Natural killer cell (primary cell): ENCODE measurements around the gene PNMA8B. TPM values are rescaled to one million over a fixed set of nuclear protein-coding genes. Genes with fewer than 3 reads are reported as not detected.

Source experiments
- ATAC-seq, 3 donors: fragments of 150-1000 bp in 2 of 3; fragments of 200-7000 bp in 1 of 3; cut with Tn5 transposase; 1 replicate in 1 of 3; 2 replicates in 2 of 3; pipeline ENCODE4 v1.10.0; 2021; ENCODE audit warnings: mild to moderate bottlenecking in 2 of 3, moderate library complexity in 2 of 3
- DNase-seq, 2 donors: peaks; one replicate each; pipeline versions ENCODE4 v3.0.0 to v3.0.0-alpha.2; 2013 to 2021; ENCODE audit warnings: mixed read lengths in 1 of 2
- H3K27ac ChIP-seq: one replicate; pipeline ENCODE4 v1.5.1; 2013; ENCODE audit warnings: mild to moderate bottlenecking, low read length
- H3K27me3 ChIP-seq: one replicate; pipeline ENCODE4 v1.6.1; 2013; ENCODE audit warnings: low read length; ENCODE audit not compliant: control insufficient read depth, insufficient read depth
- H3K36me3 ChIP-seq: one replicate; pipeline ENCODE4 v1.6.1; 2013; ENCODE audit warnings: low read length; ENCODE audit not compliant: control insufficient read depth, insufficient read depth
- H3K4me1 ChIP-seq: one replicate; pipeline ENCODE4 v1.6.1; 2013; ENCODE audit warnings: low read length; ENCODE audit not compliant: control insufficient read depth, insufficient read depth
- H3K4me3 ChIP-seq: one replicate; pipeline ENCODE4 v1.5.1; 2013; ENCODE audit warnings: low read length
- H3K9me3 ChIP-seq: one replicate; pipeline ENCODE4 v1.6.1; 2013; ENCODE audit warnings: low read length; ENCODE audit not compliant: control insufficient read depth, insufficient read depth
- H3K27ac Mint-ChIP-seq, 2 donors: one replicate each; pipeline ENCODE4 v1.8.0; 2022; ENCODE audit warnings: mild to moderate bottlenecking in 2 of 2, mixed read lengths in 2 of 2, moderate library complexity in 1 of 2
- H3K27me3 Mint-ChIP-seq, 2 donors: one replicate each; pipeline ENCODE4 v1.8.0; 2022; ENCODE audit warnings: low read depth in 2 of 2, mixed read lengths in 2 of 2
- H3K36me3 Mint-ChIP-seq: one replicate; pipeline ENCODE4 v1.8.0; 2022; ENCODE audit warnings: mixed read lengths
- H3K4me1 Mint-ChIP-seq, 2 donors: one replicate each; pipeline ENCODE4 v1.8.0; 2022; ENCODE audit warnings: mixed read lengths in 2 of 2
- H3K4me3 Mint-ChIP-seq: one replicate; pipeline ENCODE4 v1.8.0; 2022; ENCODE audit warnings: mild to moderate bottlenecking, moderate library complexity, mixed read lengths
- H3K9me3 Mint-ChIP-seq, 2 donors: one replicate each; pipeline ENCODE4 v1.8.0; 2022; ENCODE audit warnings: mixed read lengths in 2 of 2
- WGBS: methylation state at CpG from one replicate; pipeline ENCODE4 v1.1.7; 2013; ENCODE audit warnings: missing lambda C conversion rate; ENCODE audit not compliant: insufficient coverage; 5-methylcytosine and 5-hydroxymethylcytosine counted together
- intact Hi-C: fragments of 100-400 bp; cut with micrococcal nuclease; formaldehyde crosslinking; loops from one replicate; pipeline ENCODE4 v1.14.2; 2022
- total RNA-seq, 4 donors: library from RNA; stranded (reverse); fragments of 120-200 nt in 1 of 4; gene quantifications; one replicate each; pipeline versions ENCODE4 v1.2.3 to v1.2.4, GENCODE V29; 2013 to 2022
- TF ChIP-seq, protein P1 (sequence below): fragments of 200-600 bp; IDR thresholded peaks from one replicate; pipeline ENCODE4 v1.8.0; 2022; ENCODE audit warnings: antibody characterized with exemption

The PNMA8B gene
- total RNA-seq, 3 donors from 2014 or later (not counting 1 experiment from before 2014, with no cell fraction given), result 0.08 to 0.09 TPM; not detected in 1

DNA sequence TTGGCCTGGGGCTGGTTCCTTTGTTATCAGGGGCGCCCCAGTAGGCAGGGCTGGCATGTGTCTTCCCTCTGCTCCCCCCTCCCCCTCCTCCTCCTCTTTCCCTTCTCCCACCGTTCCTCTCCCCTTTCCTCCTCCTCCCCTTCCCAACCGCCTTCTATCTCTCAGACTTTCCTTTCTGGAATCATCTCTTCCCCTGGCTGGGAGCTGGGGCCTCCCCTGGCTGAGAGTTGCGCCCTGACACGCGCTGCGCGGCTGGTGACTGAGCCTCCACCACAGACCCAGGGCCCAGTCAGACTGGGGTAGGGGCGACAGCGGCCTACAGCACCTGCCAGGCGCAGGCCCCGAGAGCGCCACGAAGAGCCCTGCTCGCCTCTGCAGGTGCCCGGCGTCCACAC, 2.8 kb downstream of the PNMA8B start:
- H3K27me3 ChIP-seq, result peaks cover 57% of the 10 kb centered on the region
- Mint-ChIP-seq H3K9me3 (no peaks in the 10 kb centered on the region), H3K36me3 (no peaks in the 10 kb centered on the region), H3K27me3 (peaks cover 47 to 54% of the 10 kb centered on the region in 2 donors), H3K4me1 (peaks cover 0 to 20% of the 10 kb centered on the region in 2 donors), H3K4me3 (no peak overlapping the region), H3K27ac (no peak overlapping the region)
- no peaks in the 10 kb centered on the region for H3K9me3 ChIP-seq
- no peak overlapping the region for H3K4me3 ChIP-seq
- DNase-seq, result no peak
- no peak overlapping the region for H3K27ac ChIP-seq
- no peak for ATAC-seq
- TF ChIP-seq, protein P1, sequence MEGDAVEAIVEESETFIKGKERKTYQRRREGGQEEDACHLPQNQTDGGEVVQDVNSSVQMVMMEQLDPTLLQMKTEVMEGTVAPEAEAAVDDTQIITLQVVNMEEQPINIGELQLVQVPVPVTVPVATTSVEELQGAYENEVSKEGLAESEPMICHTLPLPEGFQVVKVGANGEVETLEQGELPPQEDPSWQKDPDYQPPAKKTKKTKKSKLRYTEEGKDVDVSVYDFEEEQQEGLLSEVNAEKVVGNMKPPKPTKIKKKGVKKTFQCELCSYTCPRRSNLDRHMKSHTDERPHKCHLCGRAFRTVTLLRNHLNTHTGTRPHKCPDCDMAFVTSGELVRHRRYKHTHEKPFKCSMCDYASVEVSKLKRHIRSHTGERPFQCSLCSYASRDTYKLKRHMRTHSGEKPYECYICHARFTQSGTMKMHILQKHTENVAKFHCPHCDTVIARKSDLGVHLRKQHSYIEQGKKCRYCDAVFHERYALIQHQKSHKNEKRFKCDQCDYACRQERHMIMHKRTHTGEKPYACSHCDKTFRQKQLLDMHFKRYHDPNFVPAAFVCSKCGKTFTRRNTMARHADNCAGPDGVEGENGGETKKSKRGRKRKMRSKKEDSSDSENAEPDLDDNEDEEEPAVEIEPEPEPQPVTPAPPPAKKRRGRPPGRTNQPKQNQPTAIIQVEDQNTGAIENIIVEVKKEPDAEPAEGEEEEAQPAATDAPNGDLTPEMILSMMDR, result no peak
- intact Hi-C loops, result no loop called here
- peaks cover 13% of the 10 kb centered on the region for H3K4me1 ChIP-seq
- H3K36me3 ChIP-seq, result no peaks in the 10 kb centered on the region
- 4% methylated on average over 17 of the region's 17 CpGs for WGBS

DNA sequence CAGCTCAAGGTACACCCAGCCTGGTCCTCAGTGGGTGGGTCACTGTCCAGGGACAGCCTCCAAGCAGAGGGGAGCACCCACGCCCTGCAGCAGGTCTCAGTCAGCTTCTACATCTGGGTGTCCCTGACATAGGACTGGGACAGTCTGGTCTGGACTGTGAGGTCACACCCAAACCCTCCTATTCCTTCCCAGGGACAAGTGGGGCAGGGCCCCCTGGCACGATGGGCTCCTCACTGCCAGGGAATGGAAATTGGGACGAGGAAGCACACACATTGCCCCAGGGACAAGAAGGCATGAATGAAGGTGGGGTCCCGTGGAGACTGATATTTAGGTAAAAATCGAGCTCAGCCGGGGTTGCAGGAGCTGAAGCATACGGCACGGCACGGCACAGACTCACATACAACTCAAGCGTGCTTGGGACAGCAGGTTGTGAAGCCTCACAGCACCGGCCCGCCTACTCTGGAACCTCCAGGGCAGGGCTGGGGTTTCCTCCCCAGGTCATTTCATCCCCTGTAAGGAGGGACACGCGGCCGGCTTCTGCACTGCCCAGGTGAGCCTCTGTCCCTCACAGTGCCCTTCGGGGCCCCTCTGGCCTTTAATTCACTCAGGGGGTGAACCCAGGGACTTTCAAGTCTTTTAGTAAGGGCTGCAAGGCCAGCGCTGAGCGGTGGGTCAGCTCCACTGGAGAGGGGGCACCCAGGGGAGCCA, 3.5 kb downstream of the PNMA8B start:
- no peaks in the 10 kb centered on the region for H3K9me3 ChIP-seq
- H3K4me1 ChIP-seq, result peaks cover 19% of the 10 kb centered on the region
- no peaks in the 10 kb centered on the region for H3K36me3 ChIP-seq
- H3K36me3 Mint-ChIP-seq, result no peaks in the 10 kb centered on the region
- ATAC-seq, result no peak
- DNase-seq, result no peak
- H3K9me3 Mint-ChIP-seq, result no peaks in the 10 kb centered on the region
- H3K27me3 Mint-ChIP-seq, result peaks cover 54 to 56% of the 10 kb centered on the region in 2 donors
- no peak overlapping the region for H3K4me3 Mint-ChIP-seq
- TF ChIP-seq, protein P1, result no peak
- H3K27ac Mint-ChIP-seq, result no peak overlapping the region
- no peak overlapping the region for H3K27ac ChIP-seq
- 18% methylated on average over 18 of the region's 18 CpGs for WGBS
- H3K4me1 Mint-ChIP-seq, result peaks cover 0 to 20% of the 10 kb centered on the region in 2 donors
- H3K27me3 ChIP-seq, result peaks cover 64% of the 10 kb centered on the region
- H3K4me3 ChIP-seq, result no peak overlapping the region
- intact Hi-C loops, result no loop called here

DNA sequence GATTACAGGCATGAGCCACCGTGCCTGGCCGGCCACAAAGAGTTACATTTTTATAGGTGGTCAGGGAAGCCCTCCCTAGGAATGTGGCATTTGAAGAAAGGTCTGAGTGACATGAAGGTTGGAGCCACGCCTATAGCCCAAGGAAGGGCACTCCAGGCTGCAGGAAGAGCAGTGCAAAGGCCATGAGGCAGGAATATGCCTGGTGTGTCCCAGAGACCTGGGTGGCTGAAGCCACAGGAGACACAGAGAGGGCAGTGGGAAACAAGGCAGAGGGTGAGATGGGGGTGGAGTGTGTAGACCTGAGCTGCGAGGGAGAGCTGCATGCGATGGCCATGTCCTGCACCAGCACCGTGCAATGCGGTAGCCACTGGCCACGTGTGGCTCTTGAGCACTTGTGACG, 4.9 kb downstream of the PNMA8B start:
- no peak overlapping the region for H3K4me3 ChIP-seq
- no peaks in the 10 kb centered on the region for H3K9me3 ChIP-seq
- ATAC-seq, result no peak
- peaks cover 66% of the 10 kb centered on the region for H3K27me3 ChIP-seq
- Mint-ChIP-seq H3K9me3 (no peaks in the 10 kb centered on the region), H3K4me1 (peaks cover 0 to 20% of the 10 kb centered on the region in 2 donors), H3K36me3 (no peaks in the 10 kb centered on the region), H3K27me3 (peaks cover 65 to 67% of the 10 kb centered on the region in 2 donors), H3K27ac (no peak overlapping the region), H3K4me3 (no peak overlapping the region)
- no peak for DNase-seq
- 56% methylated on average over 7 of the region's 9 CpGs for WGBS
- no peaks in the 10 kb centered on the region for H3K36me3 ChIP-seq
- TF ChIP-seq, protein P1, result no peak
- H3K27ac ChIP-seq, result no peak overlapping the region
- intact Hi-C loops, result no loop called here
- H3K4me1 ChIP-seq, result peaks cover 19% of the 10 kb centered on the region
